ENCODE data around the gene ASCL3. TPM values are rescaled to one million over a fixed set of nuclear protein-coding genes. Genes with fewer than 3 reads are reported as not detected.
"Not testable (repeated sequence)": the region's sequence is repeated elsewhere in the genome, so short reads cannot be mapped to it uniquely, and the experiment has no call there.

ASCL3 gene
- polyA plus RNA-seq, 2 of the 4 experiments (the other 2 are of a cell fraction): not detected

DNA sequence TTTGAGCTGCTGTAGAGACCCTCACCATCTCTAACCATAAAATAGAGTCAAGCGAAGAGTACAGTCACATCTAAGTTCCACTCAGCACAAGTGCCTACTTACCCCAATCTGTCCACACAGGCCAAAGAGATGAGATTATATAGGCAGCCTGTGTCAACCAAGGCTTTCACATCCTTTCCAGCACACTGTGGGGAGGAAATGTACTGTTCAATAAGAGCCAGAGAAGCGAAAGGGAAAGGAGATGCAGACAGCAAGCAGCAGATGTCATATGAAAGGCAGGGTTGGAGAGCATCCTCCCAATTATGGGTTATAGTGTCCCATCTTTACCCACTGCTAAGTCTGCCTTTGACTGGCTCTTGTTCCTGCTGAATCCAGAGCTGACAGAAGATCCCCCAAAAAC lies 44.6 kb upstream of the ASCL3 start:
- POLR2A ChIA-PET: no interaction called here
- no peak overlapping the region for H3K4me2 ChIP-seq
- H3K9me3 ChIP-seq: no peaks in the 10 kb centered on the region
- no peak overlapping the region for H3K4me3 ChIP-seq
- ATAC-seq (no peak), DNase-seq (ENCODE audit: low read depth in 1 of 2, low spot score in 1 of 2) (no peak), FAIRE-seq (no peak)
- no peaks in the 10 kb centered on the region for H3K4me1 ChIP-seq
- TF ChIP-seq FOSL2 (IDR thresholded peaks at IDR 0.05) (no peak), FOSL2 (CRISPR knock-in tag; IDR thresholded peaks at IDR 0.05) (no peak), ZNF302 (CRISPR knock-in tag; IDR thresholded peaks at IDR 0.05) (no peak), CHD2 (IDR thresholded peaks at IDR 0.05; ENCODE audit: low read length, partially characterized antibody) (no peak), SMC3 (IDR thresholded peaks at IDR 0.05) (no peak), GATA3 (IDR thresholded peaks at IDR 0.05; ENCODE audit: borderline replicate concordance) (no peak), CBX2 (IDR thresholded peaks at IDR 0.05; ENCODE audit: borderline replicate concordance, low read depth) (no peak), KDM5A (IDR thresholded peaks at IDR 0.05) (no peak), BHLHE40 (IDR thresholded peaks at IDR 0.05; ENCODE audit: low read depth, low read length) (no peak), MAFK (IDR thresholded peaks at IDR 0.05; ENCODE audit: partially characterized antibody) (no peak), ZSCAN20 (CRISPR knock-in tag; IDR thresholded peaks at IDR 0.05) (no peak)
- TF ChIP-seq, protein P1, sequence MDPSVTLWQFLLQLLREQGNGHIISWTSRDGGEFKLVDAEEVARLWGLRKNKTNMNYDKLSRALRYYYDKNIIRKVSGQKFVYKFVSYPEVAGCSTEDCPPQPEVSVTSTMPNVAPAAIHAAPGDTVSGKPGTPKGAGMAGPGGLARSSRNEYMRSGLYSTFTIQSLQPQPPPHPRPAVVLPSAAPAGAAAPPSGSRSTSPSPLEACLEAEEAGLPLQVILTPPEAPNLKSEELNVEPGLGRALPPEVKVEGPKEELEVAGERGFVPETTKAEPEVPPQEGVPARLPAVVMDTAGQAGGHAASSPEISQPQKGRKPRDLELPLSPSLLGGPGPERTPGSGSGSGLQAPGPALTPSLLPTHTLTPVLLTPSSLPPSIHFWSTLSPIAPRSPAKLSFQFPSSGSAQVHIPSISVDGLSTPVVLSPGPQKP (IDR thresholded peaks at IDR 0.05; ENCODE audit: low read depth, low read length): no peak
- TF ChIP-seq, protein P2, sequence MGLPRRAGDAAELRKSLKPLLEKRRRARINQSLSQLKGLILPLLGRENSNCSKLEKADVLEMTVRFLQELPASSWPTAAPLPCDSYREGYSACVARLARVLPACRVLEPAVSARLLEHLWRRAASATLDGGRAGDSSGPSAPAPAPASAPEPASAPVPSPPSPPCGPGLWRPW (IDR thresholded peaks at IDR 0.05): no peak
- TF ChIP-seq, protein P3, sequence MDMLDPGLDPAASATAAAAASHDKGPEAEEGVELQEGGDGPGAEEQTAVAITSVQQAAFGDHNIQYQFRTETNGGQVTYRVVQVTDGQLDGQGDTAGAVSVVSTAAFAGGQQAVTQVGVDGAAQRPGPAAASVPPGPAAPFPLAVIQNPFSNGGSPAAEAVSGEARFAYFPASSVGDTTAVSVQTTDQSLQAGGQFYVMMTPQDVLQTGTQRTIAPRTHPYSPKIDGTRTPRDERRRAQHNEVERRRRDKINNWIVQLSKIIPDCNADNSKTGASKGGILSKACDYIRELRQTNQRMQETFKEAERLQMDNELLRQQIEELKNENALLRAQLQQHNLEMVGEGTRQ (IDR thresholded peaks at IDR 0.05): no peak
- TF ChIP-seq, protein P4, sequence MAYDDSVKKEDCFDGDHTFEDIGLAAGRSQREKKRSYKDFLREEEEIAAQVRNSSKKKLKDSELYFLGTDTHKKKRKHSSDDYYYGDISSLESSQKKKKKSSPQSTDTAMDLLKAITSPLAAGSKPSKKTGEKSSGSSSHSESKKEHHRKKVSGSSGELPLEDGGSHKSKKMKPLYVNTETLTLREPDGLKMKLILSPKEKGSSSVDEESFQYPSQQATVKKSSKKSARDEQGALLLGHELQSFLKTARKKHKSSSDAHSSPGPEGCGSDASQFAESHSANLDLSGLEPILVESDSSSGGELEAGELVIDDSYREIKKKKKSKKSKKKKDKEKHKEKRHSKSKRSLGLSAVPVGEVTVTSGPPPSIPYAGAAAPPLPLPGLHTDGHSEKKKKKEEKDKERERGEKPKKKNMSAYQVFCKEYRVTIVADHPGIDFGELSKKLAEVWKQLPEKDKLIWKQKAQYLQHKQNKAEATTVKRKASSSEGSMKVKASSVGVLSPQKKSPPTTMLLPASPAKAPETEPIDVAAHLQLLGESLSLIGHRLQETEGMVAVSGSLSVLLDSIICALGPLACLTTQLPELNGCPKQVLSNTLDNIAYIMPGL (CRISPR knock-in tag; IDR thresholded peaks at IDR 0.05; ENCODE audit: borderline replicate concordance): no peak
- CTCF ChIA-PET: interaction anchor here (0.8 to 1.5 kb wide), 2 partner anchors 16 to 28 kb away, joined by 3 to 4 read pairs; no protein-coding TSS in a partner anchor
- WGBS (ENCODE audit: missing lambda C conversion rate): 69% methylated on average over 2 of the region's 2 CpGs
- H3K27ac ChIP-seq: no peak overlapping the region

DNA sequence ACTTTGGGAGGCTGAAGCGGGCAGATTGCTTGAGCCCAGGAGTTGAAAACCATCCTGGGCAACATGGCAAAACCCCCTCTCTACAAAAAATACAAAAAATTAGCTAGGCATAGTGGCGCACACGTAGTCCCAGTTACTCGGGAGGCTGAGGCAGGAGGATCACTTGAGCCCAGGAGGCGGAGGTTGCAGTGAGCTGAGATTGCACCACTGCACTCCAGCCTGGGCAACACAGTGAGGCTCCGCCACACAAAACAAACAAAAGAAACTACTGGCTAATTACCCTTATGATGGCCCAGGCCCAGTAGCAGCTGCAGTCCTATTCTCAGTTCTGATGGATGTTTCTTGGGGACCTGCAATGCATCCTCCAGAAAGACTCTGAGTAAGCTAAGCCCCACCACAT lies 44.0 kb upstream of the ASCL3 start:
- DNase-seq (ENCODE audit: low read depth in 1 of 2, low spot score in 1 of 2); POLR2A ChIA-PET; FAIRE-seq; H3K4me3 ChIP-seq; H3K27ac ChIP-seq; H3K9me3 ChIP-seq; H3K4me2 ChIP-seq; ATAC-seq; H3K4me1 ChIP-seq: not testable (repeated sequence)
- WGBS (ENCODE audit: missing lambda C conversion rate): 89% methylated on average over 6 of the region's 6 CpGs
- CTCF ChIA-PET: interaction anchor here (0.8 kb wide), 1 partner anchor 10 kb away, joined by 5 read pairs; no protein-coding TSS in a partner anchor

DNA sequence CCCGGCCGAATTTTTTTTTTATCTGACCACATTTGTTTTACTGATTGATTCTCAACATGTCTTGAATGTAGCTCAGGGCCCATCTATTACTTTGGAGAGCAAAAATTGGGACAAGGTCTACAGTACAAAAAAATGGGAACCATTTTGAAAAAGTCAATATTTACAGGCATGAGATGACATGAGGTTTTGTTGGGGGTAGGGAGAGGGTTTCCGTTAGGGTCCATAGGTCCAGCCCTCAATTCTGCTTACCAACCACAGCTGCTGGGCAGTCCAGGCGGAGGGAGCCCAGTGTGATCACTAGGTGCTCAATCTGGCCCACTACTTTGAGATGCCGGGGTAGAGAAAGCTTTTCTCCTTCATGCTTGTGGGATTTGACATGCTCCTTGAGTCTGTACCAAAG lies 42.6 kb upstream of the ASCL3 start:
- TF ChIP-seq, protein P5, sequence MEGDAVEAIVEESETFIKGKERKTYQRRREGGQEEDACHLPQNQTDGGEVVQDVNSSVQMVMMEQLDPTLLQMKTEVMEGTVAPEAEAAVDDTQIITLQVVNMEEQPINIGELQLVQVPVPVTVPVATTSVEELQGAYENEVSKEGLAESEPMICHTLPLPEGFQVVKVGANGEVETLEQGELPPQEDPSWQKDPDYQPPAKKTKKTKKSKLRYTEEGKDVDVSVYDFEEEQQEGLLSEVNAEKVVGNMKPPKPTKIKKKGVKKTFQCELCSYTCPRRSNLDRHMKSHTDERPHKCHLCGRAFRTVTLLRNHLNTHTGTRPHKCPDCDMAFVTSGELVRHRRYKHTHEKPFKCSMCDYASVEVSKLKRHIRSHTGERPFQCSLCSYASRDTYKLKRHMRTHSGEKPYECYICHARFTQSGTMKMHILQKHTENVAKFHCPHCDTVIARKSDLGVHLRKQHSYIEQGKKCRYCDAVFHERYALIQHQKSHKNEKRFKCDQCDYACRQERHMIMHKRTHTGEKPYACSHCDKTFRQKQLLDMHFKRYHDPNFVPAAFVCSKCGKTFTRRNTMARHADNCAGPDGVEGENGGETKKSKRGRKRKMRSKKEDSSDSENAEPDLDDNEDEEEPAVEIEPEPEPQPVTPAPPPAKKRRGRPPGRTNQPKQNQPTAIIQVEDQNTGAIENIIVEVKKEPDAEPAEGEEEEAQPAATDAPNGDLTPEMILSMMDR (IDR thresholded peaks at IDR 0.05): no peak
- TF ChIP-seq HOXB5 (CRISPR knock-in tag; IDR thresholded peaks at IDR 0.05): no peak
- no peak for DNase-seq (ENCODE audit: low read depth in 1 of 2, low spot score in 1 of 2)
- Histone ChIP-seq H3K4me1 (no peaks in the 10 kb centered on the region), H3K9me3 (no peaks in the 10 kb centered on the region), H3K27ac (no peak overlapping the region), H3K4me2 (no peak overlapping the region), H3K4me3 (no peak overlapping the region)
- WGBS (ENCODE audit: missing lambda C conversion rate): 59% methylated on average over 5 of the region's 5 CpGs
- no peak for FAIRE-seq
- ATAC-seq: no peak
- ChIA-PET CTCF (no interaction called here), POLR2A (no interaction called here)
